Activated B cell treated with CpG ODN at 0.5 μM for 24 hours (primary cell): ENCODE data around the gene FAM229B. TPM values are rescaled to one million over a fixed set of nuclear protein-coding genes. Genes with fewer than 3 reads are reported as not detected.

ENCODE experiments used
- ATAC-seq: fragments of 200-7000 bp; cut with Tn5 transposase; one replicate; pipeline ENCODE4 v1.10.0; 2021; ENCODE audit warnings: low read depth, mild to moderate bottlenecking, moderate library complexity
- CTCF ChIA-PET: fragments of 350-600 bp; sonication (Branson Sonifier 250); formaldehyde crosslinking; loops from one replicate; lab custom pipeline; 2021; ENCODE audit warnings: antibody characterized with exemption; lab: Charles Lee
- POLR2A ChIA-PET: fragments of 350-600 bp; sonication (Branson Sonifier 250); formaldehyde crosslinking; loops from one replicate; lab custom pipeline; 2021; ENCODE audit warnings: antibody characterized with exemption; lab: Charles Lee
- DNase-seq: peaks from one replicate; pipeline ENCODE4 v3.0.0; 2022
- H3K27ac Mint-ChIP-seq: one replicate; pipeline ENCODE4 v1.8.0; 2020; ENCODE audit warnings: mixed read lengths
- H3K27me3 Mint-ChIP-seq: one replicate; pipeline ENCODE4 v1.8.0; 2021; ENCODE audit warnings: mixed read lengths
- H3K36me3 Mint-ChIP-seq: one replicate; pipeline ENCODE4 v1.8.0; 2021; ENCODE audit warnings: low read depth, mixed read lengths
- H3K4me1 Mint-ChIP-seq: one replicate; pipeline ENCODE4 v1.8.0; 2021; ENCODE audit warnings: mixed read lengths
- H3K4me3 Mint-ChIP-seq: one replicate; pipeline ENCODE4 v1.8.0; 2020; ENCODE audit warnings: mild to moderate bottlenecking, mixed read lengths
- H3K9me3 Mint-ChIP-seq: one replicate; pipeline ENCODE4 v1.8.0; 2020; ENCODE audit warnings: mixed read lengths
- CTCF ChIP-seq: fragments of 200-600 bp; IDR thresholded peaks from one replicate; pipeline ENCODE4 v1.8.0; 2022; ENCODE audit warnings: antibody characterized with exemption, mild to moderate bottlenecking
- intact Hi-C: fragments of 100-400 bp; cut with micrococcal nuclease; formaldehyde crosslinking; loops from one replicate; pipeline ENCODE4 v1.15.1; 2024
- total RNA-seq: library from RNA; stranded (reverse); gene quantifications from 2 replicates; pipeline ENCODE4 v1.2.3, GENCODE V29; 2022

FAM229B gene
- total RNA-seq, 1 donor from 2014 or later: 2.0 TPM

- ChIA-PET CTCF (no interaction called here), POLR2A (no interaction called here)
- ATAC-seq: no peak
- Mint-ChIP-seq H3K27ac (no peak overlapping the region), H3K4me1 (no peaks in the 10 kb centered on the region), H3K36me3 (no peaks in the 10 kb centered on the region), H3K27me3 (peaks cover 2% of the 10 kb centered on the region), H3K9me3 (peaks cover 7% of the 10 kb centered on the region), H3K4me3 (no peak overlapping the region)
- no peak for TF ChIP-seq CTCF
- intact Hi-C loops: no loop called here
- DNase-seq: no peak
Measured at GRCh38 chr6:112106562-112106961, 19.2 kb downstream of the FAM229B start.

GRCh38 chr6:112109262-112109661, 21.9 kb downstream of the FAM229B start:
- DNase-seq (no peak), ATAC-seq (no peak)
- no peak overlapping the region for H3K27ac Mint-ChIP-seq
- H3K27me3 Mint-ChIP-seq: peaks cover 10% of the 10 kb centered on the region
- intact Hi-C loops: no loop called here
- H3K4me3 Mint-ChIP-seq: no peak overlapping the region
- no peaks in the 10 kb centered on the region for H3K4me1 Mint-ChIP-seq
- ChIA-PET CTCF (no interaction called here), POLR2A (no interaction called here)
- TF ChIP-seq CTCF: no peak
- no peaks in the 10 kb centered on the region for H3K36me3 Mint-ChIP-seq
- H3K9me3 Mint-ChIP-seq: peaks cover 7% of the 10 kb centered on the region

GRCh38 chr6:112113431-112113830, 26.0 kb downstream of the FAM229B start:
- H3K27me3 Mint-ChIP-seq: peaks cover 12% of the 10 kb centered on the region
- DNase-seq (no peak), ATAC-seq (no peak)
- no peaks in the 10 kb centered on the region for H3K9me3 Mint-ChIP-seq
- TF ChIP-seq CTCF: no peak
- ChIA-PET POLR2A (no interaction called here), CTCF (no interaction called here)
- H3K4me1 Mint-ChIP-seq: no peaks in the 10 kb centered on the region
- H3K36me3 Mint-ChIP-seq: no peaks in the 10 kb centered on the region
- no peak overlapping the region for H3K4me3 Mint-ChIP-seq
- no peak overlapping the region for H3K27ac Mint-ChIP-seq
- intact Hi-C loops: no loop called here

GRCh38 chr6:112113918-112114317, 26.5 kb downstream of the FAM229B start:
- DNase-seq (no peak), ATAC-seq (no peak)
- no peaks in the 10 kb centered on the region for H3K4me1 Mint-ChIP-seq
- H3K27me3 Mint-ChIP-seq: peaks cover 12% of the 10 kb centered on the region
- ChIA-PET CTCF (no interaction called here), POLR2A (no interaction called here)
- no peak for TF ChIP-seq CTCF
- no peak overlapping the region for H3K27ac Mint-ChIP-seq
- intact Hi-C loops: no loop called here
- no peaks in the 10 kb centered on the region for H3K9me3 Mint-ChIP-seq
- H3K36me3 Mint-ChIP-seq: no peaks in the 10 kb centered on the region
- no peak overlapping the region for H3K4me3 Mint-ChIP-seq

- intact Hi-C loops: no loop called here
- no peak for ATAC-seq
- Mint-ChIP-seq H3K27me3 (peaks cover 12% of the 10 kb centered on the region), H3K27ac (no peak overlapping the region), H3K36me3 (no peaks in the 10 kb centered on the region), H3K4me1 (no peaks in the 10 kb centered on the region), H3K4me3 (no peak overlapping the region), H3K9me3 (no peaks in the 10 kb centered on the region)
- CTCF ChIA-PET: no interaction called here
- DNase-seq: no peak
- POLR2A ChIA-PET: no interaction called here
- TF ChIP-seq CTCF: no peak
Measured at GRCh38 chr6:112114577-112115223, 27.3 kb downstream of the FAM229B start.
